Measurements from ENCODE around the gene ABCC12. TPM values are rescaled to one million over a fixed set of nuclear protein-coding genes. Genes with fewer than 3 reads are reported as not detected.

ABCC12 gene
- total and polyA plus RNA-seq, 2 of the 4 experiments (the other 2 are of a cell fraction), result under 0.01 TPM; not detected in 1

- BruUV-seq (replicated peaks), result no TSS peak
- WGBS, 2 experiments (ENCODE audit: extremely low coverage in 2 of 2, insufficient read length in 1 of 2), result 77% methylated on average over 2 of the region's 20 CpGs; no CpG with 5 or more reads in 1 of the 2 experiments
- CTCF ChIA-PET, result no interaction called here
These were observed 21.0 kb upstream of the ABCC12 start for GRCh38 chr16:48176635-48177408.

More at GRCh38 chr16:48176635-48177408, 21.0 kb upstream of the ABCC12 start:
- H4K91ac ChIP-seq (ENCODE audit: insufficient read depth, low read depth, low read length), result no peak overlapping the region
- POLR2A ChIA-PET (ENCODE audit: unreplicated experiment), result no interaction called here
- H3K56ac ChIP-seq (ENCODE audit: extremely low read depth, insufficient read depth, low read length), result no peak overlapping the region
- H2BK120ac ChIP-seq (ENCODE audit: low read depth, low read length), result no peak overlapping the region
- no peak overlapping the region for H2AK5ac ChIP-seq (ENCODE audit: low read depth, low read length)
- dilution Hi-C loops (cut with HindIII; ENCODE audit: low sequenced_read_pairs, unreplicated experiment) (no loop called here), intact Hi-C loops (cut with micrococcal nuclease) (no loop called here), in situ Hi-C loops (cut with MboI; ENCODE audit: low sequenced_read_pairs) (no loop called here)
- H3K4ac ChIP-seq (ENCODE audit: low read depth, low read length), result no peak overlapping the region
- H3K36me3 ChIP-seq (ENCODE audit: control insufficient read depth, insufficient read depth, low read length), result no peaks in the 10 kb centered on the region
- no peaks in the 10 kb centered on the region for H3K79me1 ChIP-seq (ENCODE audit: low read depth in 1 of 2, low read length in 2 of 2)
- no peak for TF ChIP-seq ELK1 (IDR thresholded peaks at IDR 0.05; ENCODE audit: borderline replicate concordance, low read depth, low read length)
- no peak for TF ChIP-seq MXI1 (IDR thresholded peaks at IDR 0.05; ENCODE audit: borderline replicate concordance, low read depth, low read length)
- TF ChIP-seq RAD21 (IDR thresholded peaks at IDR 0.05; ENCODE audit: low read length), result no peak
- TF ChIP-seq CHD1 (IDR thresholded peaks at IDR 0.05; ENCODE audit: low read depth, low read length), result no peak
- TF ChIP-seq RCOR1 (IDR thresholded peaks at IDR 0.05; ENCODE audit: insufficient replicate concordance, low read length), result no peak
- no peak for TF ChIP-seq BHLHE40 (IDR thresholded peaks at IDR 0.05; ENCODE audit: low read depth, low read length)
- no peak for TF ChIP-seq MAZ (IDR thresholded peaks at IDR 0.05; ENCODE audit: borderline replicate concordance, low read depth, low read length)
- TF ChIP-seq CEBPB (IDR thresholded peaks at IDR 0.05; ENCODE audit: low read depth, low read length), result no peak
- TF ChIP-seq USF2 (IDR thresholded peaks at IDR 0.05; ENCODE audit: low read depth, low read length), result no peak
- H4K5ac ChIP-seq (ENCODE audit: low read depth, low read length), result no peak overlapping the region
- no peak overlapping the region for H4K8ac ChIP-seq (ENCODE audit: low read depth in 2 of 2, low read length in 2 of 2)
- peaks cover 15% of the 10 kb centered on the region for H3K27me3 ChIP-seq (ENCODE audit: control insufficient read depth, insufficient read depth, low read length)
- no peaks in the 10 kb centered on the region for H3K4me1 ChIP-seq (ENCODE audit: control insufficient read depth, insufficient read depth, low read length)
- peak overlapping the region; percentile 24 for H2AFZ ChIP-seq (replicated peaks; ENCODE audit: low read length, poor library complexity)
- H2BK20ac ChIP-seq (ENCODE audit: low read depth, low read length), result no peak overlapping the region
- no peak overlapping the region for H3K4me3 ChIP-seq (ENCODE audit: insufficient read depth, low read depth, low read length)
- no peaks in the 10 kb centered on the region for H4K20me1 ChIP-seq (ENCODE audit: insufficient read depth, low read length)
- ATAC-seq (ENCODE audit: low read depth) (no peak), DNase-seq (no peak)
- no peak overlapping the region for H3K23ac ChIP-seq (ENCODE audit: low read depth, low read length)
- H3K14ac ChIP-seq (replicated peaks; ENCODE audit: low read depth, low read length), result no peak overlapping the region
- no peak overlapping the region for H3K27ac ChIP-seq (ENCODE audit: insufficient read depth, low read length)
- no peaks in the 10 kb centered on the region for H3K9me3 ChIP-seq (ENCODE audit: control insufficient read depth, insufficient read depth, low read length)
- no peak overlapping the region for H3K4me2 ChIP-seq (ENCODE audit: low read depth, low read length)
- no peak overlapping the region for H2BK15ac ChIP-seq (ENCODE audit: low read depth, low read length)
- H3K9me1 ChIP-seq (ENCODE audit: insufficient read depth, low read length), result no peaks in the 10 kb centered on the region
- H2AK9ac ChIP-seq (replicated peaks; ENCODE audit: low read depth, low read length, poor library complexity), result no peak overlapping the region
- H3K9ac ChIP-seq (ENCODE audit: low read depth, low read length), result no peak overlapping the region
- no peak overlapping the region for H2BK5ac ChIP-seq (ENCODE audit: low read depth, low read length, poor library complexity, severe bottlenecking)
- no peak overlapping the region for H3K18ac ChIP-seq (ENCODE audit: low read depth, low read length)
